ENCODE data around the gene PLXNA4.

The PLXNA4 gene

DNA sequence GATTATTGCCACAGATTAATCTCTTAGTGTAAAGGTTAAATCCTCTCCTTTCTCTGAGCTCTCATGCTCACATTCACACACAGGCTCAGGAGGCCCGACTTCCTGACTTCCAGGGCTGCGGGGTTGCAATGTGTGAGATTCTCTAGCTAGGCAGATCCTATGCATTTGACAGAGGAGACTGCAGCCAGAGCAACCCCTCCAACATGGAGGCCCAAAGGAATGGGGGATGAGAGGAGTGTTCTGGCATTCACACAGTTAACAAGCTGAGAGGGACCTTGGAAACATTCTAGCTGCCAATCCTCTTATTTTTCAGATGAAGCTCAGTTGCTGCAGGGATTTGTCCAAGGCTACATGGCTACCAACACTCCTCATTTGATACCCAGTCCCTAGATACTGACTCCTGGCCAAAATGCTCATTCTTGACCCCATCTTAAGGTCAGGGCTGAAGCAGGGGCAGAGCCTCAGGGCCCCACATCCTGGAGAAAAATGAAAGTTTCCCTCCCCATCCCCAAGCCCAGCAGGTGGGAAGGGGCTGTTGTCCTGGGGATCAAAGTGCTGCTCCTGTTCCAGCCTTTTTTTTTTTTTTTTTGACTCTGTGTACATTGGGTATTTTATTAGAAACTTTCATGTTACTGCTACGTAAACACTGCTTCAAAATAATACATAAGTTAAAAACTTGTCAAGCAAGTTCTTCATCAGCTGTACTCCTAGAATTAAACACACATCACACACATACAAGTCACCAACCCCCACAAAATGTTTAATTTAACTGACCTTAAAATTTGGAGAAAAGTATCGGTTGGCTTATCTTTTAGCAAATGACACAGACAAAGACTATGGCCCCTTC is 325.6 kb downstream of the PLXNA4 start:
- DNase-seq: no peak

DNA sequence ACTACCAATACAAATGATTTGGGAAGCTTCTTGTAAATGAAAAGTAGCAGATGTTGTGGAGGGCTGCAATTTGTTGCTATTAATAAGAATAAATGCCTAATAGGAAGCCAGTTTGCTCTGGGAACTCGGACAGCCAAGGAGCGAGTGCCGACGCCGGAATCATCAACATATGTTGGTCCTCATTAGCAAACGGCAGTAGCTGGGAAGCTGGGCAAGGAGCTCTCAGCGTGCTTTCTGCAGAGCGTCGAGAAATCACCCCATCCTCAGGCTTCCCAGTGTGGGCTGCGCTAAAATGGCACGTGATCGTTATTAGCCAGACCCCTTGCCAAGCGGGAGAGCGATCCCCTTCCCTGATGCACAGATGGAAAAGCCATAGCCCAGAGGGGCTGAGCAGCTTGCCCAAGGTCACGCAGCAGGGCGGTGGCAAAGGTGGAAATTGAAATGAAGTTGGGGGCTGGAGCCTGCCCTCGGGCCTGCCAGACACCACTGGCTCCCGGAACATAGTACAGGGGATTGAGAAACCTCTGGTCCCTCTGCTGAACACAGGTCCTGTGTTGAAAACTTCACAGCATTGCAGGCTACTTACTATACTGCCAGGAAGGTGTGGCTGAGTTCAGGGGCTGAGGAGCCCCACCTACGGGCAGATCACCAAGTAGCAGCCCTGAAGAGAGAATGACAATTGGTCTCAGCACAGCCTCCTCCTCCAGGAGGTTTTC is 326.9 kb downstream of the PLXNA4 start:
- DNase-seq: no peak

DNA sequence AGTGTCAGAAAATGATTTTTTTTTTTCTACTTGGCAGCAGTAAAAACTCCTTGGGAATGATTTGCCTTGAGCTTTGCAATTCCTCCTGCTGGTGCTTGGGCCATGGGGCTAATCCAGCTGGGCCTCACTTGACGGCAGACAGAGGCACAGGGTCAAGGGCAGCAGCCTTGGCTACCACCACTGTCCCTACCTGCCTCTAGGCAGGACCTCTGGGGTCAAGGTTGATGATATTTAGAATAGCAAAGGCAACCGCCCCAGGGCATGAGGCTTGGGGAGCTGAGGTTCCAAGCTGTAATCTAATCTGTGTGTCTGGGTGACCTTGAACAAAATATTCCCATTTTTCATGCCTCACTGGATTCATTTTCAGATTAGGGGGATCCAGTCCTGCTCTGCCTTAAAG is 327.4 kb downstream of the PLXNA4 start:
- no peak for DNase-seq

DNA sequence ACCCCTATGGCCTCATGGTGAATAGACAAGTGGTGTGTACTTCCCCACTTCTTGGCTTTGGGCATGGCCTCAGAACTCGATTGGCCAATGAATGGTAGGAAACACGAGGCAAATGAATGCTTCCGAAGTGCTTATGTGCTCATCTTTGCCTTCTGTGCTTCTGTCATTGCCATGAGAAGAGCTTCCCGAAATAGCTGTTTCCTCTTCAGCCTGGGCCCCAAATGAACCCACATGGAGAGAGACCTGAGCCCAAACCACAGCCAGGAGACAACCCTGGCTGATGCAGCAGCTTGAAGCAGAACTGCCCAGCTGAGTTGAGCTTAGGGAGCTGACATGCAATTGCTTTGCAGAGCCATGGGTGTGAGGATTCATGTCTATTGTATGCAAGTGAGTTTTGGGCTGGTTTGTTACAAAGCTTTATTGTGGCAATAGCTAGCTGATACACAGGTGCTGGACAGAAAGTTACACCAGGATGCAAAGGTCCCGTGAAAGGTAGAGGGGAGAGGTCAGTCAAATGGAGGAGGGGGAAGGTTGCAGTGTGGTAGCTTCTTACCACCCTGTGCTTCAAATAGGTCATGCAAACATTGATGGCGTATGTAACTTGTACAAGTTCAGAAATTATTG is 328.2 kb downstream of the PLXNA4 start:
- DNase-seq: peak in 4 of 58 donors; percentile 5 to 31 (median 22)

DNA sequence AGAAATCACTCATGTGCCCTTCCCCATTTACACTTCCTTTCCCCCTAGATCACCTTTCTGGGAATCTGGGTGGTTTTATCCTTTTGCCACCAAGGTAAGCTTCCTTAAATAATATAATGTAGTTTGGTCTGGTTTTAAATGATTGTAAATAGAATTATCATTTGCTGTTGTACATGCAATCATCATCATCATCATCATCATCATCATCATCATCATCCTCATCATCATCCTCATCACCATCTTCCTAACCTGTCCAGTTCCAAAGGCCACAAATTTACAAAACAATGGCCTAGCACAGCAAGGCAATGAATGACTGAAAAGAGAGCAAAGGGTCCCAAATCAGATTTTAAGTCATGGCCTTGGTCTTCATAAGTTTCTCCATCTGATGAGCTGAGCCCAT is 329.7 kb downstream of the PLXNA4 start:
- DNase-seq: no peak

DNA sequence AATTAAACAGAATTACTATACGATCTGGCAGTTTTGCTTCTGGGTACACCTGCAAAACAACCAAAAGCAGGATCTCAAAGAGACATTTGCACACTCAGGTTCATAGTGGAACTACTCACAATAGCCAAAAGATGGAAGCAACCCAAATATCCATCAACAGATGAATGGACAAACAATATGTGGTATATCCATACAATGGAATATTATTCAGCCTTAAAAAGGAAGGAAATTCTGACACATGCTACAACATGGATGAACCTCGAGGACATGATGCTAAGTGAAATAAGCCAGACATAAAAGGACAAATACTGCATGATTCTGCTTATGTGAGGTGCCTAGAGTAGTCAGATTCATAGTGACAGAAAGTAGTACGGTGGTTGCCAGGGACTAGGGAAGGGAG is 330.7 kb downstream of the PLXNA4 start:
- DNase-seq: no peak

DNA sequence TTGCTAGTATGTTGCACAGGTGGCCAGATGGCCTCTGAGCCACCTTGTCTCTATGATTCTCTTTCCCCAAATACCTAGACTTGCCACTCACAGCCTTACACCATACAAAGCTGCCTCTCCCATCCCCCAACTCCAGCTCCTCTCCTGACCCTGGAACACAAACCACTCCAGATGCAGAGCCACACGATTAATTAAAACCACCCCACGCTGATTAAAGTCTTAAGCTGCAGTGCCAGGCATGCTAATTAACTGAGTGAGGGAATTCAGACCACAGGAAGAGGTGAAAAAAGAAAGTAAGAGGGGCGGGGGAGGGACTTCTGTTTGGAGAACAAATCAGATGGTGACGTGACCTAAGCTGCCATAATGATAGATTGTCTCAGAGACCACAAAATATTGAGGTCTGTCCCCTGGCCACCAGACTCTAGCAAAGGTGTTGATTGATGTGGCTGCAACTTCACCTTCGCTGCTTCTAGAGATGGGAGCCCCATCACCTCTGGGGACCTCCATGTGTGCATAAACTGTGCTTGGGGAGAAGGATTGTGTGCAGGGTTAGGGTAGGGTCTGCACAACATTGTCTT is 331.3 kb downstream of the PLXNA4 start:
- peak in 1 of 58 donors; percentile 10 for DNase-seq

DNA sequence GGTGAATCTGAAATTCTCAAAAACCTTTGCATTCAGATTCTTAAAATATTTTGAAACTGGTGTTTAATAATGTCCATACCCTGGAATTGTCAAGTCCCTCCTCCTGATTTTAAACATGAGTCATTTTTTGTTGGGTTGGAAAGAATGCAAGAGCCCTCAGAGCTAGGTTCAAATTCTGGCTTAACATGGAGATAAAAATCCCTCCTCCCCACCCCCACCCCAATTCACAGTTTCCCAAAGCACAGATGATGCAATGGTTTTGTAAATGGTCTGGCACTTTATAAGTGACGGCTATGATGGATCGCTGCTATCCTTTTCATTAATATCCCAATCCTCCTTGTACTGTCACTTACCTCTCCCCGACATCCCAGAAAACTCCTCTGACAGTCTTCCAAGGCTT is 332.8 kb downstream of the PLXNA4 start:
- no peak for DNase-seq

DNA sequence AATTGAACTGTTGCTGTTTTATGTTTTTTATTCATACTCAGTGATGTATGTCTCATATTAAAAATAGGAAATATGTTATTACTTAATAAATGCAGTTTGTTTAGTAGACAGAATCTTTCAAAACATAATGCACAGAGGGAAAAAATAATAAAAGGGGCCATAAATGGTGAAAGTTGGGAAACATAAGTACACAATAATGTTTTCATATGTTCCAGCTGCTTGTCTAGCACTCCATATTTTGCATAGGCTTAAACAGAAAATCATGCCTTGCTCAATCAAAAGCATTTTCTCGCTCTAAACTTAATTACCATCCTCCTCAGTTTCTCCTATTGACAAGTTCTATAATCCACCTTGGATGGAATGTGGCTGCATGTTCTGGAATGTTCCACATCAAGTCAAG is 333.2 kb downstream of the PLXNA4 start:
- DNase-seq: no peak

DNA sequence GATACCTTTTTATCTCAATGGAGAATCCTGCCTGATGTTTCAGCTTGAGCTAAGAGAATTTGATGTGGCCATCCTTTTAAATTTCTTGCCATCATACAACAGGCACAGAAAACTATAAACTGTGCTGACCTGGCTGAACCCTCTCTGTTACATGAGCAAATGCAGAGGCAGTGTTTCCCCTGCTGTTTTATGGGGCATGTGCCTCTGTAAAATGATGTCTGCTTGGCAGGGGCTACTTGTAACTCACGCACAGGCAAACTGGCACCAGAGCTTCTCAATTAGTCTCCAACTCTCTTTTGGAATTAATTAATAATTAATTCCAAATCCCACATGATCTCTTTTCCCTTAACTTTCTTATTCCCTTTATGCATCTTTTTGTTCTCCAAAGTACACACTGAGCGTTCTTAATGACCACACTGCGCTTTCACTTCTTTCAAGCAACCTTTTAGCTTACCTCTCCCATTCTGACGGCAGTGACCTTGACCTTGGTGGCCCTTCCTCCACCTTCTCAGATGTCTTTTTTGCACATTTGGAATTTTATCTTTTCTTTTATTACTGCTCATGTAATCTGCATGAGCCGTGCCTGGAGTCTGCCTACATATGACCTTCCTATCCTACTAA is 334.0 kb downstream of the PLXNA4 start:
- no peak for DNase-seq

DNA sequence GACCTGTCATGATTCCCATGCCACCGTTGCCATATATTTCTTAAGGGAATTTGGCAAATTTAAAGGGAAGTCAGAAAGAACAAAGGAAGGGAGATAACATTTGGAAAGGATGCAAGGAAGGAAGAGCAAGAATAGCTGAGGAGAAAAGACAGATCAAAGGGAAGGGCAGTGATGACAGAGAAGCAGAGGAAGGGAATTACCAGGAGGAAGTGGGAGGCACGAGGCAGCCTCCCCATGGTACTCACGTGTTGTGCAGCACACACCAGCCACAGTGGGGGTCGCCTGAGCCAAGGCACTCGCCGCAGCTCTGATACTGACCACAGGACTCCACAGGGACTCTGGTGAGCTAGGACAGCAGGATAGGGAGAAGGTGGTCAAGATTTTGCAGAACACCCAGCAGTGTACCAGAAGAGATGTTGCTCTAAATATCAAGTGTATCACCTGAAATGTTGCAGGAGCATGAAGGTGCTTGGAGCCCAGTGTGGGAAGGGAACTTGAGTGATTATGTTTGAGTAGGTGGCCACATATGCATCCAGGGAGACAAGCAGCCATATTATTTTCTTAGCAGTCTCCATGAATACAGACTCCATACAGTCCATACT is 335.3 kb downstream of the PLXNA4 start:
- no peak for DNase-seq

DNA sequence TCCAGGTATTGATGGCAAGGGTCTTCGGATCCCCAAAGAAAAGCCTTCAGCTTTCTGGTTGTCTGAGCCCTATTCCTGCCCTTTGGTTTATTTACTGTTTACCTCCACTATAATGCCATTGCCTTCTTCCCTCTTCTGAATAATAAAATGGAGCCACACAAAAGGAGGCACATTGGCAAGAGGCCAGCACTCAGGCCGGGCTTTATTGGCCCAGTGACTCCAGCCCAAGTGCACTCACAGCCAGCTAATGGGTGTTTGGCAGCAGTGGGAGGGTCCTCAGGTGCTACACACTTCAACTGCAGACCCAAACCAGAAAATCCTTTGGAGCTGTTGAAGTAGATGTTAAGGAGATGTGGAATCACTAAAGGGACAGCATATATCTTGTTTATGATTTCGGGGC is 336.0 kb downstream of the PLXNA4 start:
- peak in 2 of 58 donors; percentile 2 to 39 for DNase-seq

DNA sequence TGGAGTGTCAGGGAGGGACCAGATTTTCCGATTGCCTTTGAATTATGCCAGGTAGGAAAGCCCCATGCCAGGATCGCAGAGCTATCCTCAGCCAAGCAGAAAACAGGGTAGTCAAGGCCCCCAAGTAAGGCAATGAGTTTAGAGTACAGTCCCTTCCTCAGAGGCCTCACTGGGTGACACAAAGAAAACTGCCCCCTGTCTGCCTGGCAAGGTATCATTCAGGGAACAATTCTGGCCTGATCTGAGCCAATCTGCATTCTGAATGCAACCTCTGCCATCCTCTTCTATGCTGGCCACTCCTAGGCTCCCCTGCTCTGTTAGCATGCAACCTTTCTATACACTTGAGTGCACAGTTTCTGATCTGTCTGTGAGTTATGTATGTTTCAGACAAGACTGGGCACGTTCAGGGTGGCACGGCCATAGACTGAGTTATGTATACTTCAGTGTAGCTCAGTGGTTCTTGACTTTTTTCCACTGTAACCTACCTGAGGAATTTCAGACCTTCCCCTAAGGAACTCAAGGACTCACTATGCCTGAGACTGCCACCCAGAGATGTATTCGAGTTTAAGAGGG is 336.8 kb downstream of the PLXNA4 start:
- no peak for DNase-seq

DNA sequence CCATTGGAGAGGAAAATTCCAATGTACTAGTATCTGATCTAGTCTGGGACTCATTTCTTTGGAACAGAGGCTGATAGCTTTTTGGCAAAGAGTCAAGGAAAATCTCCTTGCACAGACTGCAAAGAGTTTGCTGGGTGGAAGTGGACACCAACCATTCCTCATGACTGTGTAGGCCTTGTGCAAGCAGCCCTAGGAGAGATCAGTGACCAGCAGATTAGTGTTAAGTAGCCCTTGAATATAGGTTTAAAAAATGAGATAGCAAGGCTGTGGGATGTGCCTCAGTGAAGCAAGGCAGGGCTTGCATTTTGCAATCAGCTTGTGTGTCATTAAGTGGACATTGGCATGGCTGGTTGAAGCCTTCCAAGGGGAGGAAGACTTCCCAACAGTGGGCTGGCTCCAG is 341.6 kb downstream of the PLXNA4 start:
- DNase-seq: no peak

DNA sequence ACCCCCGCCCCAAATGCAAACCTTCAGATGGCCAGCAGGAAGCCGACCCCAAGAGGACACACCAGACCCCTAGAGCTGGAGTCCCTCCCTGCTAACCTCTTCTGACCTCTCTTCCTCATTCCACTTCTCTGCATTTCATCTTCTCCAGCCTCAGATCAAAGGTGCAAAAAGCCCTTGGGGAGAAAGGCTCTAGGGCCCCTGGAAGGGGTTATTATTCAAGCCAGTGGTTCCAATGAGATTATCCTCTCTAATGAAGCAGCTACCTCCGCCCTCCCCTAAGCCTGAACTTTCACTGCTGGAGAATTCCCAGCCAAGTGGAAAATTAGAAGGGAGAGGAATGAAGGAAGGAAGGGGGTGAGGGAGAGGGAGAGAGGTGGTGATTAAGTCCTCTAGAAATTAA is 343.9 kb downstream of the PLXNA4 start:
- DNase-seq: no peak

DNA sequence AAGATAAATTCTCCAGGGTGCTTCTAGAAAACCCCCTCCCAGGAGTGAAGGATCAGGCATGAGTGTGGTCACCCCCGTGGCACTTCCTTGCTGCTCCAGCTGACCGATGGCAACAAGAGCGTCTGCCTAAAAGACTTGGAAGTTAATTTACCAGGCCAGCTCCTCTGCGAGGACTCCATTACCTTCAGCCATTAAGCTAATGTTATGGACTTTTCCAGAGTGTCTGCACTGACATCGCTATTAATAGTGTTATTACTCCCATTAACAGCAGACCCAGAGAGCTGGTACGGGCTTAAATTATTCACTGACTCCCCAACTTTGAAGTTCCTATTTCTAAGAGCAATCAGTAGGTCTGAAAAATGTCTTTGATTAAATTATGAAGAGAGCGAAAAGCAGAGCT is 345.8 kb downstream of the PLXNA4 start:
- no peak for DNase-seq

DNA sequence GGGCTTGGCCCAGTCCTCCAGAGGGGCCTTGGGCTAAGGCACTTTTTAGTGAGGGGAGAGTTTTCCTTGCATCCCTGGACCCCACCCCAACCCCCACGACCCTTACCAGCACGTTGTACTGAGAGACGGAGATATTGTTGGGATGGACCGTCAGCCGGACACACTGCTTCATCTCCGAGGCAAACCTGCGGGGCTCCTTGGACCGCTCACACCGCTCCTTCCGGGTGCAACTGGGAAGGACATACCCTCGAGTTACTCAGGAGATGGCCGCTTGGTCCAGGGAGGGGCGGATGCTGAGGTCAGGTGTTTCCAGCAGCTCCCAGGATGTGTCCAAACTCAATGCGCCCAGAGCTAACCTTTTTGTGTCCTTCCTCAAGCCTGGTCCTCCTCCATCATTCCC is 348.0 kb downstream of the PLXNA4 start:
- no peak for DNase-seq

DNA sequence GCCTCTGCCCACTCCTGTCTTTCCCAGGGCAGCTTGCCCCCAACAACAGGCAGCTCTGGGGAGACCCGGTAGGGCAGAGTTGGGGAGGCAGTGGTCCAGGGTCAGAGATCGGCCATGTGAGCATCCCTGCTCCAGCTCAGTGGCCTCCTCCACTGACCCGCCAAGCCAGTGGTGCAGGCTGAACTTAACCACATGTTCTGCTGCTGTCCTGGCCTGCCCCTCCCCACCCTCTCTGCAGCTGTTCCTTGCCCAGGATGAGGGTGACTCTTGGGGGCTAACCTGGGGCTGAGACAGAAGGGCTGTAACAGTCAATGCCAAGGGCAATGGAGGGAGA is 349.3 kb downstream of the PLXNA4 start:
- DNase-seq: no peak

DNA sequence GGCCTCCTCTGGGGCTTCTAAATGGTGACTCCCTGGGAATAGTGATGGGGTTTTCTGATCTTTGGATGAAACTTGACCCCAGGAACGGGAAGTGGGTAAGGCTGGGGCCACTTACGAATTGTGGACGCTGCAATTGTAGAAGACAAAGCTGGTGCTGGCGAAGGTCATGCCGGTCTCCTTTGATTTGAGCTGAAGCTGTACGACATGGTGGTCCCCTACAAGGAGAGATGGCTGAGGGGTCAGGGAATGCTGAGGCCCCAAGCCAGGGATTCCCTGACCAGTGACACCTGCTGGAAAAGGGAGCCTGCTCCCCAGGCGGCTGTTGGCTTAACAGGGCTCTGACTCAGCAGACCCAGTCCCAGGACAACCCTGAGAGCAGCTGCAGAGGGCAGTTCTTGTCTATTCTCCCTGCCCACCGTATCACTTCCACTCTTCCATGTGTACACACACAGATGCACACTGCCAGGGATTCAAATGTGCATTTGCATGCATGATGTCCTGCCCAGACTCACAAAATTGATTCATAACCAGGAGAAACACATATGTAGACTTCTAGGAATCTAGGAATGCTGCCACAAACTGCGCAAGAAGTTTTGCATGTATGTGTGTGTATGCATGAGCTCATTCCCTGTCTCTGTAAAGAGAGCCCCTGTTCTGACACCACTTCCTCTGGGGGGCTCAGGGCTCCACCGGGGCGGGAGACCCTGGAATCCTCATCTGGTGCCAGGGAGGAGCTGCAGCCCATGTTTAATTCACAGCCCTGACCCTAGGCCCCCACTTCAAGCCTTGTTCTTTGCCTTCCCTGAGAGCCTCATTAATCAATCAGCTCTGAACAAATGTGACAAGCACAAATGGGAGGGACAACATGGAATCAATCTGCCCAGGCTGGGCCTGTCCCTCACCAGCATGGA is 350.0 kb downstream of the PLXNA4 start:
- no peak for DNase-seq
